Activated gamma-delta T cell (primary cell): ENCODE results near the gene GAPDH.
"Not testable (repeated sequence)": the region's sequence is repeated elsewhere in the genome, so short reads cannot be mapped to it uniquely, and the experiment has no call there.

Experiments
- DNase-seq: peaks from one replicate; lab custom pipeline; 2025; lab: John Stamatoyannopoulos, UW

The GAPDH gene

GRCh38 chr12:6563448-6564050 is 29.2 kb downstream of the GAPDH start:
- no peak for DNase-seq

DNA sequence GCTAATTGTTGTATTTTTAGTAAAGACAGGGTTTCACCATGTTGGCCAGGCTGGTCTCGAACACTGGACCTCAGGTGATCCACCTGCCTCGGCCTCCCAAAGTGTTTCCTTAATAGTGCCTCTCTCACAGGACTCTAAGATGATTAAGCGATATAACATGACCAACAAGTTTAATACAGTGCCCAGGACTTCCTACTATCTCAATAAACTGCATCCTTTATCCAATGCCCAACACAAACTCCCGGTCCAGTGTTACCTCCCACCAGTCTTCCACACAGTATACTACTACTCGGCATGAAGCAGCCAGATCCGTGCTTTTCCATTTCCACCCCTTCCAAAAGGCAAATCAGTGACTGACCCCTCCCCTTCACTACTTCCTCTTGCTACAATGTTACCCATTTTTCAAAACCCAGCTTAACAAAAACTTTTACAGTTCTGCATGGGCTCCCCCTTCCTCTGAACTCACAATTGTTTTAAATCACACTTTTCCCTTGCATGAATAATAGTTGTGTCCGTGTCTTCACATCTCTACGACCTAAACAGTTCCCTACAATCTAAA is 32.9 kb downstream of the GAPDH start:
- DNase-seq = no peak

DNA sequence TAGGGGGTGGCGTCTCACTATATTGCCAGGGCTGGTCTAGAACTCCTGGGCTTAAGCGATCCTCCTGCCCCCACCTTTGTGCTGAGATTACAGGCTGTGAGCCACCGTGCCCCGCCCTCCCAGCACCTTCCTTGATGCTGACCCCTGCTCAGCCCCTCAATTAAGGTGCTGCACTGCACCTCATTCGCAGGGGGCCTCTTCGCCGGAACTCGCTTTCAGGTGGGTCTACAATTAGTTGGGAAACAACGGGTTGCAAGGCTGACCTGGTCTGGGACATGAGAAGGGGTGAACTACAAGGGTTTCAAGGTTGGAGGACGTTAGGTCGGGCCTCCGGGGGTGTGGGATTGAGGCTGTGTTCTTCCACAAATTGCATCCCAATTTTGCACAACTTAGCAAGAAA is 35.0 kb downstream of the GAPDH start:
- no peak for DNase-seq

DNA sequence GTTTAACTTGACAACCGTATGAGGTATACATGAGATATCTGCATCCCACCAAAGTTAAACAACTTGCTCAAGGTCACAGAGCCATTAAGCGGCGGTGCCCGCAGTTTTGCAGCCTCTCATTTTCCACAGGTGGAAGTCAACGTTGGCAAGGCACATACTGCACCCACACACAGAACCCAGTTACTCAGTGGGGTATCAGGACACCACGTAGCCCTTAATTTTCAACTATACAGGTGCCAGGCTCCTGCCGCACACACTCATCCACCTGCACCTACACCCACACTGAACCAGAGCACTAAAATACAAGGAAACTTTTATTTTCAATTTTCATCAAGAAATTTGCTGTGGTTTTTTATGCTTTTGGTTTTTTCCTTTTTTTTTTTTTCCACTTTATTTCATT is 35.5 kb downstream of the GAPDH start:
- no peak for DNase-seq

GRCh38 chr12:6570264-6570887 is 36.1 kb downstream of the GAPDH start:
- no peak for DNase-seq

GRCh38 chr12:6573001-6573400 is 38.7 kb downstream of the GAPDH start:
- DNase-seq = no peak

- no peak for DNase-seq
Measured at GRCh38 chr12:6574576-6575295, 40.4 kb downstream of the GAPDH start.

- DNase-seq = no peak
Measured at GRCh38 chr12:6575648-6576047, 41.3 kb downstream of the GAPDH start.

GRCh38 chr12:6582196-6582595 is 47.9 kb downstream of the GAPDH start:
- no peak for DNase-seq

DNA sequence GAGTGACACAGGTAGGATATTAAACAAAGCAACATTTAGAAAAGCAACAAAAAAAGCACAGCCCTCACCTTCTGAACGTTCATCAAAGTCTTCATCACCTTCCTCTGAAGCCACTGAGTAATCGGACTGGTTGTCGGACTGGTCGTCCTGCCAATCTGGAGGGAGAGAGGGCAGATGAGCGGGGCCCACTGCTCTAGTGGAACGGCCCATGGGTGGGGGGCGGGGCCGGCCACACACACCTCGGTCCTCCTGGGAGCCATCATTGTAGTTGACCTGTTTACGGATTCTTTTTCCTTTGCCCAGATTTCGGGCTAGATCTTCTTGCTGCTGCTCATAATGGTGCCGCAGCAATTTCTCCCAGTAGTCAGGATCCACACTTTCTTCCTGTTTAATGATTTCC is 48.6 kb downstream of the GAPDH start:
- no peak for DNase-seq

- no peak for DNase-seq
Measured at GRCh38 chr12:6584293-6584692, 50.0 kb downstream of the GAPDH start.

GRCh38 chr12:6586569-6586968 is 52.3 kb downstream of the GAPDH start:
- not testable (repeated sequence) for DNase-seq
